GM18867 (cell line): ENCODE results near the gene DENND4C.
"Not testable (repeated sequence)": the region's sequence is repeated elsewhere in the genome, so short reads cannot be mapped to it uniquely, and the experiment has no call there.

ENCODE experiments used
- ATAC-seq: cut with Tn5 transposase; IDR thresholded peaks from one replicate; pipeline ENCODE4 v1.9.1; 2021; ENCODE audit warnings: mild to moderate bottlenecking, moderate library complexity; ENCODE audit not compliant: unreplicated experiment

Gene DENND4C

GRCh38 chr9:19230355-19231125, at the start of gene DENND4C:
TSS of gene DENND4C (plus strand) at chr9:19230693. CDS start at chr9:19276175, 45,482 bp downstream.
- peak; percentile 80 for ATAC-seq

DNA sequence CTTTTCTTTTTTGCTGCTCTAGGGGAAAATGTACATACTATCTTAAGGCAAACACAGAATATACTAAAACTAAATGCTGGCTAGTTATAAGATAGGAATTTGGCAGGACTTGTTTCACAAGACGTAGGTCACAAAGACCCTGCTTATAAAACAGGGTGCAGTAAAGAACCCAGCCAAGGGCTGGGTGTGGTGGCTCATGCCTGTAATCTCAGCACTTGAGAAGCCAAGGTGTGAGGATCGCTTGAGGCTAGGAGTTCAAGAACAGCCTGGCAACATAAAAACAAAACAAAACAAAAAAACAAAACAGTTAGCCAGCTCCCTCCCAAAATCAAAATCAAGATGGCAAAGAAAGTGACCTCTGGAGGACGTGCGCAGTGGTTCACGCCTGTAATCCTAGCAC, 49.5 kb upstream of the DENND4C start:
- no peak for ATAC-seq

DNA sequence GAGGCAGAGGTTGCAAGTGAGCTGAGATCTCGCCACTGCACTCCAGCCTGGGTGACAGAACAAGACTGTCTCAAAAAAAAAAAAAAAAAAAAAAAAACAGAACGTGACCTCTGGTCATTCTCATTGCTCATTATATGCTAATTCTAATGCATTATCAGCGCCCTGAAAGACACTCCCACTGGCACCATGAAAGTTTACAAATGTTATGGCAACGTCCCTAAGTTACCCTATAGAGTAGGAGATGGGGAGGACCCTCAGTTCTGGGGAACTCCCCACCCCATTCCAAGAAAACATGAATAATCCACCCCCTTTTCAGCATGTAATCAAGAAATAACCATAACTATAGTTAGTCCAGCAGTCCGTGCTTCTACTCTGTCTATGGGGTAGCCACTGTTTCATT, 48.9 kb upstream of the DENND4C start:
- ATAC-seq: no peak

DNA sequence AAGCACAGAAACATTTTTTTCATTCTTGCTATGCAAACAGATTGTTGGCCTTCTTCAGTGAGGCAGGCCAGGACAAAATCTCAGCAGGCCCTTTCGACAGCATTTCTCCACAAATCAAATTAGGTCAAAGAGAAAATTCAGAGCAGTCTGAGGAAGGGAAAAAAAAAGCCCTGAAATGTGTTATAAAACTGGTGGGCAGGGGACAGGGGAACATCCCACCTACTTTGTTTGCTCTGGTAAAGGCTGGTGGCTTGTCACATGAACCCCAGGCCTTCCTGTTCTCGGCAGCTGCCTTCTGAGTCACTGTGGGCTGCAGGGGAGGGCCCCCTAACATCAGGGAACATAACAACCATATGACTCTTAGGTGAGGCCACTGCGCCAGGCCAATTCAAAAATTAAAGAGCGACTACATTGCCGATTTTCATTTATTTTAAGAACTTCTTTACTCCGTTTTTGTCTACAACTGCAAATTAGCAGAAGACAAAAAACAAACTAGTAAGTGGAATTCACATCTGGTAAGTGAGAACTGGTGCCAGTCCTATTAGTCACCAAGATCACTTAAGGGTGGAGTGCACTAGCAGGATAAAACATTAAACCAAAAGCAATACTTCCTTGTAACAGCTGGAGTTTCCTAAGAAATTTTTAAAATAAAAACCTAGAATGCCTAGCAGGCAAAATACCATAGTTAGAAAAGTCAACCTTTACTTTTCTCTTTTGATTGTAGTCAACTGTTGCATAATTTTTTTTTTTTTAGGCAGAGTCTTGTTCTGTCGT, 46.2 kb upstream of the DENND4C start:
- ATAC-seq: peak; percentile 99

DNA sequence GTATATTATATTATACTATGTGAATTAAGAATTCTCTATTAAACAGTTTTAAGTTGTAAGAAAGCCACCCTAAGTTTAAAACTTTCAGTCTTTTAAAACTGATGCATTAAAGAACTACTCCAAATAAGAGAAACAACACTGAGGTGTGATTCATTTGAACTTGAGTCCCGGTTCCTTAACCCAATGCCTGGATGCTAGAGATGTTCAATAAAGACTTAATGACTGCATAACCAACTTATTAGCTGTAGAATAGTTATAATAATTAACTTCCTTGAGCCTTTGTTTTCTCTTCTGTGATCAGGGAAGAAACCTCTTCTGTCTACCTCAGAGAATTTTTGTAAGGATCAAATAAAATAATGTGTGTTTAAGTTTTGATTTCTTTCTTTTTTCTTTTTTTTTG, 45.3 kb upstream of the DENND4C start:
- no peak for ATAC-seq

GRCh38 chr9:19186232-19186631, 44.3 kb upstream of the DENND4C start:
- no peak for ATAC-seq

- no peak for ATAC-seq
Observed at GRCh38 chr9:19188771-19189170, 41.7 kb upstream of the DENND4C start.

DNA sequence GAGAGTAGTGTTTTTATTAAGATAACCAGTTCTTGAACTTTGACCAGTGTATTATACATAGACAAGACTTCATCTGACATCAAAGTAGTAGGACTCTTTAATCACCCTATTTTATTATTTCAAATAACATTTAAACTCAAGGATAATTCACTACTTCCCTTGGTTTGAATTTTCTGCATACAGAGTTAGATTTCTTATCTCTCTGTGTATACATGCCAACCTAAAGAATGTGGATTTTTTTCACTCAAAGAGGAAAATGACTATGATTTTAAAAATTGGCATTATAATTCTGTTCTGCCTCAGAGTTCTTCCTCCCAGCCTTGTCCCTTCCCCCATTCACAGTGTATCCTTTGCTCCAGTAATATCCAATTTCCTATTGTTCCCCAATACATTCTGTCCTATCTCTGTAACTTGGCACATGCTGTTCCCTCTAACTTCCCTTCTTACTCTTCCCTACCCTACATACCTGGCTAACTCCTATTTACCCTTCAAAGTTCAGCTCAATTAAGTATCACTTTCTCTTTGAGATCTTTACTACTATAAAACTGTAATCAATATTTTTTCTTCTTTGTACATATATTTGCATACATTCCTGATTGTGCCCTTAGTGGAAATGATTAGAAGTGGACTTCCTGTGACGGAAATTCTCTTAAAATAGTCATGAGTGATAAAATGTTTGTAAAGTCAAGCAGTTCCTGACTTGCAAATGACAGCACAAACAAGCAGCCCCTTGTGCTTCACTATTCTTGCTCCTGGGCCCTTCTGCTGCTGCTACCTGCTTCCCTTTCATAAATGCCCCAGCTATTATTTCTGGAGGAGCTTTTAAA, 38.1 kb upstream of the DENND4C start:
- no peak for ATAC-seq

- no peak for ATAC-seq
Observed at GRCh38 chr9:19193029-19193324, 37.5 kb upstream of the DENND4C start.

DNA sequence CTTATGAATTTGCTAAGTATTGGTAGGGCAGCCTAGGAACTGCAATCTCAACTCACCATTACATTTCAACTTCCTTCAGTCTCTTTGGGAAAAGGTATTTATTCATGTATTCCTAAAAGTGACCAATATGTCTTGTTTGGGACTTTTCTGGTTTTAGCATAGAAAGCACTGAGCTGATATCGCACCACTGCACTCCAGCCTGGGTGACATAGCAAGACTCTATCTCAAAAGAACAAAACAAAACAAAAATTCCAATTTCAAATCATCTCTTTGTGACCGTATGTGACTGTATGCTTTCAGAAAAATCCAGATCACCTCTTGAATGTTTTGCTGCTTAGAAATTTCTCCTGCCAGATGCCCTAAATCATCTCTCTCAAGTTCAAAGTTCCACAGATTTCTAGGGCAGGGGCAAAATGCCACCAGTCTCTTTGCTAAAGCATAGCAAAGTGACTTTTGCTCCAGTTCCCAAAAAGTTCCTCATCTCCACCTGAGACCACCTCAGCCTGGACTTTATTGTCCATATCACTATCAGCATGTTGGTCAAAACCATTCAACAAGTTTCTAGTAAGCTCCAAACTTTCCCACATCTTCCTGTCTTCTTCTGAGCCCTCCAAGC, 37.0 kb upstream of the DENND4C start:
- not testable (repeated sequence) for ATAC-seq

GRCh38 chr9:19198406-19198805, 32.1 kb upstream of the DENND4C start:
- no peak for ATAC-seq

DNA sequence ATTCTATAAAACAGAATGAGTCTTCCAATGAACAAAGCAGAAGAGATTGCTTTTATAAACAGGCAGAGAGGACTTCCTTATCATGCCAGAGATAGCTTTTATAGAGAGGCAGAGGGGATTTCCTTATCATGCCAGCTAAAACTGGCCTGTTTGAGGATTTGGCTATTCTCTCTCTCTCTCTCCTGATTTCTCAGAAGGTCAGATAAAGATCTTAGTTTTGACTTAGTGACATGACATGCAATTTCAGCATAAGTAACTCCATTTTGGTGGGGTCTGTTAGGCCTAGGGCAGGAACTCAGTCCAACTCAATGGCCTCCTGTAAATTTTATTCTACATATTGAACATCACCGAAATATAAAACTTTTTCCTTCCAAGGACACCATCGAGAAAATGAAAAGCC, 31.5 kb upstream of the DENND4C start:
- no peak for ATAC-seq

DNA sequence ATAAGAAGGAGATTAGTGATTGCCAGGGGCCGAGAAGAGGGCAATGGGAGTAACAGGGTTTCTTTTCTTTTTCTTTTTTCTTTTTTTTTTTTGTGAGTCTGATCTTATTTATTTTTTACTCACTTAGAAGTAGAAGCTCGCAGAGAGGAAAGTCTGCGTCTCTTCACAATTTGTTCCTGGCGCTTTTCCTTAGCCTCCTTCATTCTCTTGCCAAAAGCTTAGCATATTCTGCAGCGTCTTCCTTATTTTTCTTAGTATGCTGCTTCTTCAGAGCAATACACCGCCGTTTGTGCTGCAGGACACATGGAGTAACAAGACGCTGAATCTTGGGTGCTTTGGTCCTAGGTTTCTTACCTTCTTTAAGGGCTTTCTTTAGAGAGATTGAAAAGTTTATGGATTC, 30.3 kb upstream of the DENND4C start:
- ATAC-seq: no peak

- ATAC-seq: no peak
Observed at GRCh38 chr9:19201899-19202891, 28.3 kb upstream of the DENND4C start.

DNA sequence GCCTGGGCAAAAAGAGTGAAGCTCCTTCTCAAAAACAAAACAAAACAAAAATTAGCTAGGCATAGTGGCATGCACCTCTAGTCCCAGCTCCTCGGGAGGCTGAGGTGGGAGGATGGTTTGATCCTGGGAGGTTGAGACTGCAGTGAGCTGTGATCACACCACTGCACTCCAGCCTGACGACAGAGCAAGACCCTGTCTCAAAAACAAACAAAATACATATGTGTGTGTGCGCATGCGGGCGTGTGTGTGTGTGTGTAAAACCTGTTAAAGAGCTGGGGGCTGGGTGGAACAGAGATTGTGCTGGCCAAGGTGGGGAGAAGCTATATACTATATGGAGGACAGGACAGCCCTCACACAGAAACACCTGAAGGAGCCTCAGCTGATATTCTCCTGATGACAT, 27.4 kb upstream of the DENND4C start:
- no peak for ATAC-seq

GRCh38 chr9:19208653-19209052, 21.8 kb upstream of the DENND4C start:
- no peak for ATAC-seq

- no peak for ATAC-seq
Observed at GRCh38 chr9:19209188-19209587, 21.3 kb upstream of the DENND4C start.

GRCh38 chr9:19213823-19214222, 16.7 kb upstream of the DENND4C start:
- no peak for ATAC-seq

GRCh38 chr9:19216466-19216865, 14.0 kb upstream of the DENND4C start:
- no peak for ATAC-seq

DNA sequence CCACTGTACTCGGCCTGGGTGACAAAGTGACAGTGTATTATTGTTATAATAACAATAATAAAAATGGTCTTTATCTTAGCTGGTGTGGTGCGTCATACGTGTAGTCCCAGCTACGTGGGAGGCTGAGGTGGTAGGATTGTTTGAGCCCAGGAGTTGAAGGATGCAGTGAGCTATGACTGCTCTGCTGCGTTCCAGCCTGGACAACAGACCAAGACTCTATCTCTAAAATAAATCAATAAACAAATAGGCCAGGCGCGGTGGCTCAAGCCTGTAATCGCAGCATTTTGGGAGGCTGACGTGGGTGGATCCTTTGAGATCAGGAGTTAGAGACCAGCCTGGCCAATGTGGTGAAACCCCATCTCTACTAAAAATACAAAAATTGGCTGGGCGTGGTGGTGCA, 9.2 kb upstream of the DENND4C start:
- no peak for ATAC-seq
